IMR-90 (cell line): Measurements from ENCODE around the gene NAMPT. TPM values are rescaled to one million over a fixed set of nuclear protein-coding genes. Genes with fewer than 3 reads are reported as not detected.

ENCODE experiments used
- ATAC-seq: fragments of 200-7000 bp; cut with Tn5 transposase; 2 replicates; pipeline ENCODE4 v1.9.1; 2020; ENCODE audit warnings: low read depth, mild to moderate bottlenecking, moderate library complexity
- BruUV-seq: library from RNA; stranded (reverse); fragments of 400-500 nt; replicated peaks from 2 replicates; lab custom pipeline; 2021; lab: Mats Ljungman, UMichigan
- CTCF ChIA-PET: fragments of 300-600 bp; formaldehyde crosslinking; extraction: SDS; loops from one replicate; lab custom pipeline; 2021; ENCODE audit warnings: antibody characterized with exemption; lab: Yijun Ruan, JAX
- POLR2A ChIA-PET: fragments of 300-600 bp; sonication (Branson Sonifier 250); formaldehyde crosslinking; loops from one replicate; lab custom pipeline; 2022; ENCODE audit warnings: antibody characterized with exemption; ENCODE audit not compliant: unreplicated experiment; lab: Charles Lee
- DNase-seq: peaks from one replicate; pipeline ENCODE4 v3.0.0; 2013
- H2AFZ ChIP-seq: replicated peaks from 2 replicates; pipeline ENCODE3; 2013; ENCODE audit warnings: low read length, mild to moderate bottlenecking; ENCODE audit not compliant: poor library complexity
- H2AK5ac ChIP-seq: 2 replicates; pipeline ENCODE4 v1.6.1; 2013; ENCODE audit warnings: low read depth, low read length, inconsistent platforms
- H2AK9ac ChIP-seq: replicated peaks from 2 replicates; pipeline ENCODE3; 2013; ENCODE audit warnings: mild to moderate bottlenecking, low read depth, low read length, moderate library complexity; ENCODE audit not compliant: poor library complexity
- H2BK120ac ChIP-seq: 2 replicates; pipeline ENCODE4 v1.6.1; 2013; ENCODE audit warnings: low read depth, low read length, inconsistent platforms
- H2BK15ac ChIP-seq: 3 replicates; pipeline ENCODE4 v1.6.1; 2013; ENCODE audit warnings: low read depth, low read length, inconsistent platforms
- H2BK20ac ChIP-seq: 2 replicates; pipeline ENCODE4 v1.6.1; 2013; ENCODE audit warnings: low read depth, mild to moderate bottlenecking, inconsistent platforms, low read length, moderate library complexity
- H2BK5ac ChIP-seq: 2 replicates; pipeline ENCODE4 v1.6.1; 2013; ENCODE audit warnings: mild to moderate bottlenecking, low read depth, low read length, inconsistent platforms; ENCODE audit not compliant: poor library complexity, severe bottlenecking
- H3K14ac ChIP-seq: replicated peaks from 2 replicates; pipeline ENCODE4 v1.6.1; 2013; ENCODE audit warnings: low read depth, low read length, inconsistent platforms
- H3K18ac ChIP-seq: 2 replicates; pipeline ENCODE4 v1.6.1; 2013; ENCODE audit warnings: low read depth, low read length, control low read depth
- H3K23ac ChIP-seq: 2 replicates; pipeline ENCODE4 v1.6.1; 2013; ENCODE audit warnings: low read depth, low read length, inconsistent platforms
- H3K27ac ChIP-seq: 2 replicates; pipeline ENCODE4 v1.5.1; 2013; ENCODE audit warnings: mild to moderate bottlenecking, control low read depth, low read length; ENCODE audit not compliant: insufficient read depth
- H3K27me3 ChIP-seq: 2 replicates; pipeline ENCODE4 v1.6.1; 2013; ENCODE audit warnings: low read length; ENCODE audit not compliant: control insufficient read depth, insufficient read depth
- H3K36me3 ChIP-seq: 2 replicates; pipeline ENCODE4 v1.6.1; 2013; ENCODE audit warnings: low read length, mixed read lengths; ENCODE audit not compliant: control insufficient read depth, insufficient read depth
- H3K4ac ChIP-seq: 2 replicates; pipeline ENCODE4 v1.6.1; 2013; ENCODE audit warnings: low read depth, low read length, inconsistent platforms
- H3K4me1 ChIP-seq: 2 replicates; pipeline ENCODE4 v1.6.1; 2013; ENCODE audit warnings: low read length, mixed read lengths; ENCODE audit not compliant: control insufficient read depth, insufficient read depth
- H3K4me2 ChIP-seq: 2 replicates; pipeline ENCODE4 v1.6.1; 2013; ENCODE audit warnings: low read depth, mild to moderate bottlenecking, control low read depth, low read length, moderate library complexity
- H3K4me3 ChIP-seq: 2 replicates; pipeline ENCODE4 v1.5.1; 2013; ENCODE audit warnings: low read depth, mild to moderate bottlenecking, control low read depth, low read length, moderate library complexity; ENCODE audit not compliant: insufficient read depth
- H3K56ac ChIP-seq: 2 replicates; pipeline ENCODE4 v1.6.1; 2013; ENCODE audit warnings: low read length, inconsistent platforms; ENCODE audit not compliant: insufficient read depth; ENCODE audit errors: extremely low read depth
- H3K79me1 ChIP-seq, 2 experiments: 2 replicates each; pipeline ENCODE4 v1.6.1; 2013; ENCODE audit warnings: low read length in 2 of 2, inconsistent platforms in 1 of 2, low read depth in 1 of 2
- H3K9ac ChIP-seq: 2 replicates; pipeline ENCODE4 v1.6.1; 2013; ENCODE audit warnings: low read depth, low read length, control low read depth
- H3K9me1 ChIP-seq: 2 replicates; pipeline ENCODE4 v1.6.1; 2013; ENCODE audit warnings: low read length, inconsistent platforms; ENCODE audit not compliant: insufficient read depth
- H3K9me3 ChIP-seq: 2 replicates; pipeline ENCODE4 v1.6.1; 2013; ENCODE audit warnings: low read length; ENCODE audit not compliant: control insufficient read depth, insufficient read depth
- H4K20me1 ChIP-seq: 2 replicates; pipeline ENCODE4 v1.6.1; 2013; ENCODE audit warnings: low read length, inconsistent platforms; ENCODE audit not compliant: insufficient read depth
- H4K5ac ChIP-seq: 2 replicates; pipeline ENCODE4 v1.6.1; 2013; ENCODE audit warnings: mild to moderate bottlenecking, low read depth, low read length, control low read depth
- H4K8ac ChIP-seq, 2 experiments: 2 replicates each; pipeline ENCODE4 v1.6.1; 2013; ENCODE audit warnings: low read depth in 2 of 2, low read length in 2 of 2, control low read depth in 1 of 2, inconsistent platforms in 1 of 2
- H4K91ac ChIP-seq: 2 replicates; pipeline ENCODE4 v1.6.1; 2013; ENCODE audit warnings: low read depth, low read length, inconsistent platforms; ENCODE audit not compliant: insufficient read depth
- BHLHE40 ChIP-seq: fragments of 150-350 bp; IDR thresholded peaks from 2 replicates; pipeline ENCODE4 v1.6.1; 2016; ENCODE audit warnings: mild to moderate bottlenecking, low read depth, low read length
- CHD1 ChIP-seq: IDR thresholded peaks from 2 replicates; pipeline ENCODE4 v1.6.1; 2012; ENCODE audit warnings: low read depth, low read length, improper control_type of control experiment
- MXI1 ChIP-seq: IDR thresholded peaks from 2 replicates; pipeline ENCODE4 v1.6.1; 2012; ENCODE audit warnings: low read depth, mild to moderate bottlenecking, low read length, moderate library complexity, borderline replicate concordance
- NFE2L2 ChIP-seq: fragments of 150-350 bp; IDR thresholded peaks from 2 replicates; pipeline ENCODE4 v1.6.1; 2016; ENCODE audit warnings: low read depth, mild to moderate bottlenecking, low read length
- RFX5 ChIP-seq: IDR thresholded peaks from 2 replicates; pipeline ENCODE4 v1.8.0; 2012; ENCODE audit warnings: low read depth, mild to moderate bottlenecking, low read length, moderate library complexity
- WGBS, 2 experiments: methylation state at CpG; one replicate each; pipeline versions ENCODE4 v1.1.5 to v1.1.7; 2013; ENCODE audit warnings: missing lambda C conversion rate in 2 of 2; ENCODE audit not compliant: insufficient read length in 1 of 2; ENCODE audit errors: extremely low coverage in 2 of 2; 5-methylcytosine and 5-hydroxymethylcytosine counted together
- dilution Hi-C: fragments of 300-500 bp; cut with HindIII; formaldehyde crosslinking; loops from one replicate; pipeline ENCODE4 v1.14.3; 2018; ENCODE audit warnings: low sequenced_read_pairs; ENCODE audit not compliant: unreplicated experiment
- in situ Hi-C: fragments of 300-500 bp; cut with MboI; formaldehyde crosslinking; loops from 3 replicates; pipeline ENCODE4 v1.14.3; 2019; ENCODE audit warnings: low sequenced_read_pairs, inconsistent platforms, mixed read lengths
- intact Hi-C: fragments of 100-400 bp; cut with micrococcal nuclease; formaldehyde crosslinking; loops from 2 replicates; pipeline ENCODE4 v1.10.0; 2022
- polyA plus RNA-seq, 3 experiments: library from polyadenylated mRNA; depleted of rRNA; stranded (reverse); fragments of >200 nt; gene quantifications; 2 replicates each; pipeline ENCODE4 v1.2.3, GENCODE V29; 2012; ENCODE audit warnings: low replicate concordance in 1 of 3
- total RNA-seq: library from RNA; depleted of rRNA; stranded (reverse); fragments of >200 nt; gene quantifications from 2 replicates; pipeline ENCODE4 v1.2.3, GENCODE V29; 2012
- TF ChIP-seq, protein P1 (sequence below): fragments of 150-350 bp; IDR thresholded peaks from 2 replicates; pipeline ENCODE4 v1.6.1; 2016; ENCODE audit warnings: low read depth, mild to moderate bottlenecking, low read length, moderate library complexity, borderline replicate concordance
- TF ChIP-seq, protein P2 (sequence below): fragments of 150-350 bp; IDR thresholded peaks from 2 replicates; pipeline ENCODE4 v1.6.1; 2017; ENCODE audit warnings: mild to moderate bottlenecking, antibody characterized with exemption, low read length, low read depth

NAMPT gene
- total and polyA plus RNA-seq, 2 of the 4 experiments (the other 2 are of a cell fraction): 13.3 to 31.7 TPM

DNA sequence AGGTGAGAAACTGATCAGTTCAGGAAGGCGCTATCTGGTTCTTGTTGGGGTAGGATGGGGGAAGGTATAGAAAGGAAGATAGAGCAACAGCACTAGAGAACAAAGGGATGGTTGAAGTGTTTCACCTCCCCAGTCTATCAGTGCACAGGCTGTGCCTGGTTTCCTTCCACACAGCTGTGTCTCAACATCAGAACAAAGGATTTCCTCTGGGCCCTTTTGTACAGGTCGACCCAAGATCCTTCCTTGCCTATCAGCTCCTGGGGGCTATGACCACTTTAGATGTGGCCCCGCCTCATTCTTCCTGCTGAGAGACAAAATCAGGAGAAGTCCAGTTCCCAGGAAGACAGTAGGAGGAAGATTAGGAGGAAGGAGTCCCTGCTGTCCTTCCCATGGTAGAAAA, 65.6 kb downstream of the NAMPT start:
- Histone ChIP-seq H3K4ac (no peak overlapping the region; the same call in 1 of the 2 replicates), H2BK5ac (no peak overlapping the region), H3K27me3 (peaks cover 2% of the 10 kb centered on the region; the same call in 1 of the 2 replicates), H2BK120ac (no peak overlapping the region; the same call in 1 of the 2 replicates), H3K9ac (no peak overlapping the region), H2AFZ (no peak overlapping the region), H3K27ac (no peak overlapping the region), H4K5ac (no peak overlapping the region), H3K18ac (no peak overlapping the region), H3K14ac (no peak overlapping the region), H2AK5ac (no peak overlapping the region; the same call in 1 of the 2 replicates), H3K79me1 (no peaks in the 10 kb centered on the region), H3K4me1 (peaks cover 7% of the 10 kb centered on the region), H3K4me3 (no peak overlapping the region), H3K56ac (no peak overlapping the region), H2BK20ac (peak overlapping the region; percentile 17), H3K9me1 (peaks cover 6% of the 10 kb centered on the region), H4K8ac (no peak overlapping the region), H2AK9ac (no peak overlapping the region), H3K9me3 (no peaks in the 10 kb centered on the region), H2BK15ac (no peak overlapping the region), H3K23ac (no peak overlapping the region), H3K4me2 (no peak overlapping the region), H4K91ac (no peak overlapping the region), H3K36me3 (no peaks in the 10 kb centered on the region), H4K20me1 (no peaks in the 10 kb centered on the region)
- DNase-seq (no peak), ATAC-seq (no peak)
- WGBS, 2 experiments: no CpG with 5 or more reads among the region's 3 CpGs
- in situ Hi-C loops: no loop called here
- ChIA-PET CTCF (no interaction called here), POLR2A (no interaction called here)
- intact Hi-C loops: no loop called here
- TF ChIP-seq, protein P1, sequence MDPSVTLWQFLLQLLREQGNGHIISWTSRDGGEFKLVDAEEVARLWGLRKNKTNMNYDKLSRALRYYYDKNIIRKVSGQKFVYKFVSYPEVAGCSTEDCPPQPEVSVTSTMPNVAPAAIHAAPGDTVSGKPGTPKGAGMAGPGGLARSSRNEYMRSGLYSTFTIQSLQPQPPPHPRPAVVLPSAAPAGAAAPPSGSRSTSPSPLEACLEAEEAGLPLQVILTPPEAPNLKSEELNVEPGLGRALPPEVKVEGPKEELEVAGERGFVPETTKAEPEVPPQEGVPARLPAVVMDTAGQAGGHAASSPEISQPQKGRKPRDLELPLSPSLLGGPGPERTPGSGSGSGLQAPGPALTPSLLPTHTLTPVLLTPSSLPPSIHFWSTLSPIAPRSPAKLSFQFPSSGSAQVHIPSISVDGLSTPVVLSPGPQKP: no peak
- TF ChIP-seq RFX5: no peak
- TF ChIP-seq BHLHE40: no peak
- TF ChIP-seq, protein P2, sequence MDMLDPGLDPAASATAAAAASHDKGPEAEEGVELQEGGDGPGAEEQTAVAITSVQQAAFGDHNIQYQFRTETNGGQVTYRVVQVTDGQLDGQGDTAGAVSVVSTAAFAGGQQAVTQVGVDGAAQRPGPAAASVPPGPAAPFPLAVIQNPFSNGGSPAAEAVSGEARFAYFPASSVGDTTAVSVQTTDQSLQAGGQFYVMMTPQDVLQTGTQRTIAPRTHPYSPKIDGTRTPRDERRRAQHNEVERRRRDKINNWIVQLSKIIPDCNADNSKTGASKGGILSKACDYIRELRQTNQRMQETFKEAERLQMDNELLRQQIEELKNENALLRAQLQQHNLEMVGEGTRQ: no peak
- TF ChIP-seq MXI1: no peak
- TF ChIP-seq NFE2L2: no peak
- no peak for TF ChIP-seq CHD1
- dilution Hi-C loops: no loop called here
- no TSS peak for BruUV-seq
